Stomach (tissue), 4 donors: ENCODE results near the gene HSPA12A.
A peak's percentile ranks its signal among the peaks of the same experiment; 100 is the strongest.

ENCODE experiments used
- CTCF ChIP-seq, 7 experiments: fragments of 450-650 bp in 4 of 7; fragments of 200-600 bp in 3 of 7; sonication (generic) in 3 of 7; IDR thresholded peaks; one replicate each; pipeline ENCODE4 v1.5.1; 2016 to 2019; ENCODE audit warnings: antibody characterized with exemption in 7 of 7, control low read depth in 2 of 7, mild to moderate bottlenecking in 1 of 7
- POLR2A ChIP-seq, 4 donors: fragments of 450-650 bp; IDR thresholded peaks; one replicate each; pipeline ENCODE4 v1.6.1; 2016; ENCODE audit warnings: antibody characterized with exemption in 4 of 4, control low read depth in 2 of 4, mild to moderate bottlenecking in 1 of 4, moderate library complexity in 1 of 4

- TF ChIP-seq POLR2A (IDR thresholded peaks at IDR 0.05) (no peak), CTCF (IDR thresholded peaks at IDR 0.05) (peak in 5 of 7 experiments; percentile 31 to 59 (median 55))
Observed at GRCh38 chr10:116627386-116627933, 114.9 kb downstream of the HSPA12A start.
